HG03039 (cell line): ENCODE results near the gene MPZL2.

Experiments used
- ATAC-seq: cut with Tn5 transposase; IDR thresholded peaks from one replicate; pipeline ENCODE4 v1.9.1; 2021; ENCODE audit warnings: mild to moderate bottlenecking, moderate library complexity; ENCODE audit not compliant: unreplicated experiment

Gene MPZL2

DNA sequence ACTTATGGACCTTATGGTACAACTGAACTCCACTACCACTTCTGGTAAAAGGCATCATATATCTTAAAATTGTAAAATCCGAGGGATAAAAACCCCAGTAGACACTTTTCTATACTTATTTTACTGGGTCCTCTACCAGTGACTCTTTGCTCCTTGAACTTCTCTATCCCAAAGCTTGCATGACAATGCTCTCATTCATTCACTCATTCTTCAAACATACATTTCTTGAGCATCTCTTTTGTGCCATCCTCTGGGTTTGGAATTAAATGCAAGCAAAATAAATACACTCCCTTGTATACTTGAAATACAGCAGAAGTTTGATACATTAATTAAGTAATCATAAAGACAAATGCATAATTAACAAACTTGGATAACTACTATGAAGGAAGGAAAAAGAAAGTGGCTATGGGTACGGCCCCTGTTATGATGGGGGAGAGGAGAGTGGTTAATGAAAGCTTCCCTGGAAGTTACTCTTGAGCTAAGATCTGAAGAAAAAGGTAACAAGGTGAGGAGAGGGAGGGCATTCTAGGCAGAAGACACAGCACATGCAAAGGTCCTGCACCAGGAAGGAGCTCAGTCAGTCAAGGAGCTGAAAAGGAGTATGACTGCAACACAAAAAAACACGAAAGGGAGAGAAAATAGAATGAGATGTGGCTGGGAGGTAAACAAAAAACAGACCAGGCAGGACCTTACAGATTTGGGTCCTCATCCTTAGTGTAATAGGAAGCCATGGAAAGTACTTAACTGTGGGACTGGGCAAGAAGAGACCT lies 19.9 kb downstream of the MPZL2 start:
- no peak for ATAC-seq

DNA sequence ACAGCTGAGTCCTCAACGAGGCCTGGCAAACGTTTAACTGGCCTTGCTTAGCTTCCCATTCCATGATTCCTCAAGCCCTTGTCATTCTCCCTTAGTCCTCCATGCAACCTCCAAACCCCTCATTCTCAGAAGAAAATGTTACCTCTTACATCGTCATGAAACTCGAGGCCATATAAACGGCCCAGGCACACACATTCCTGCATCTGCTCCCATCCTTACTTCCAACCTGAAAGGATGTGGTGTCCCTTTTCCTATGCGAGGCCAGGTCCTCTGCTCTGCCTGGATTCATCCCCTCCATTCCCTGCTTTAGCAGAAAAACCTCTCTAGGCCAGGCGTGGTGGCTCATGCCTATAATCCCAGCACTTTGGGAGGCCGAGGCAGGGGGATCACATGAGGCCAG lies 20.9 kb downstream of the MPZL2 start:
- ATAC-seq = no peak

DNA sequence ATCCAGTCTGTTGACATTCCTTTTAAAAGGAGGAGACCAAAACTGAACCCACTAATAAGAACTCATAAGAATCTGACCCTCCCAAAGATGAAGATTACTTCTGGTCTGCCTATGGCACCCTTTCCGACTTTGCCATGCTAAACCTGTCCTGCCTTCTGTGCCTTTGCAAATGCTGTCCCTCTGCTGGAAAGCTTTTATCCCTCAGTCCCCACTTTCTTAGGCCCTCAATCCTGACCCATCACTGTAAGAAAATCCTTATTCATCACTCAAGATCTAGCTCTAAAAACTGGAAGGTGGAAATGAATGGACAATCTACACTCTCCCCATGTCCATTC lies 22.4 kb downstream of the MPZL2 start:
- no peak for ATAC-seq

DNA sequence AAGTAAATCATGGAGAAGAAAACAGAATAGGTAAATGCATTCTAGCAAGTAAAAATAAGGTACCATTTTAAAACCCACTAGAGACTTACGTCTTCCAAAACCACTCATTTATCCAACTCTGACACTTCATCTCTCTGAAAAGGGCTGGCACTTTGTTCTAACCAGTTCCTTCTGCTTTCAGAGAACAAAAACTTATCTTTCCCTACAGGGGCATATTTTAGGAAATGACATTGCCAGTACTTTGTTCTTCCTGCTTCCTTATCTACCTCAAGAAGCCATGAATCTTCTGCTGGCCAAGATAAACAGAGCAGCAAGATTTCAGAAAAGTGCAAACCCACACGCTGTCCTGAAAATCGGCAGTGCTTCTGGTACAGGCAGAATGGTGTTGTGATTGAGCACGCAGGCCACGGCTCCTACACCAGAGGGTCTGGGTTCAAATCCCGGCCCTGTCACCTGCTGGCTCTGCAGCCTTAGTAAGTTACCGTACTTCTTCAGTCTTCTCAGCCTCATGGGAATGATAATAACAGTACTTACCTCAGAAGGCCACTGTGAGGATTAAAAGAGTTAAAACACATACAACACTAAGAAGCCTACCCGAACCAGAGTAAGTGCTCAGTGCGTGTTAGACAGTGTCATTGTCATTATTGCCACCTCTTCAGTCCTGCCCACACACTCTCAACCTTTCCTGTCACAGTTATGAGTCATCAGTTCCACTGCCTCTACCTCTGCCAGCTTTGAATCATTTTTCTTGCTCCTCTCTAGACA lies 22.9 kb downstream of the MPZL2 start:
- ATAC-seq = peak; percentile 78

DNA sequence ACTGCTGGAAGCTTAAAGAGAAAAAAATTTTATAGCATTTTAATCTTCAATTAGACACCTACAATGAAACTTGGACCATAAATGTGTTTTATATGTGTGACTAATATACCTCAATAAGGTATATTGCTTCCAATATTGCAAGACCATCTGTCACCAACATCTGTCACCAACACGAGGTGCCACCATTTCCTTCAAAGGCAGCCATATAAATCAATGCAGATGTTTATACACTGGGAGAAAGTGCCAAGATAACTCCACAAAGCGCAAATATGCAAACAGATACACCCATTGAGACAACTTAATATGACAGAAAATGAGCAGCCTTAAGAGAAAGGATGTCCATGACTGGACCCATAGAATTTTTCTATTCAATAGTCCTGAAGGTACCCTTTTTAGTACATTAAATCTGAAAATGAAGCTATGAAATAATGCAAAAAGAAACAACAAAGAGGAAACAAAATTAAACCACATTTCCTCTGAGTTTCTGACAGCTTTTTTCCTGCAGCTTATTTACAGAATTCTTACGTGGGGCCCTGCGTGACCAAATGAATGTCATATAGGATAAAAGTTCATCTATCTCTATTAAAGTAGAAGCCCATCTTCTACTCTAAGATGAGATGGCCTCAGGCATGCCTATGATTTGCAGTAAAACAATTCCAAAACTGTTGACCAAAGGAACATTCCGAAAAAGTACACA lies 24.4 kb downstream of the MPZL2 start:
- ATAC-seq = no peak

DNA sequence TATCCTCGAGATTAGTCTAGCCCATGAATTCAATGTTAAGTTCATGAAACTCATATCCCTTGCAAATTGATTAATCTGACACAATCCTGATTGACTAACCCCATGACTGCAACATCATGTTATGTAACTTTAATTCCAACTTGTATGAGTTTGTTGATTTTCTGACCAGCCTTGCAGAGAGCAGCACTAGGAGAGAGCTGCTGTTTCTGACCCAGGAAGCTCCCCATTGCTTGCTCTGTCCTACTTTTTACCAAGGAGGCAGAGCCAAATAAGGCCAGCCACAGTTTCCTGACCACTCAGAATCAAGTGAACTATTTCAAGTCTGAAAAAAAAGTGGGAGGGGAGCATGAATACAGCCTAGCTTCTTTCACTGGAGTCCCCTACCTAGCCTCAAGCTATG lies 25.2 kb downstream of the MPZL2 start:
- ATAC-seq = no peak

DNA sequence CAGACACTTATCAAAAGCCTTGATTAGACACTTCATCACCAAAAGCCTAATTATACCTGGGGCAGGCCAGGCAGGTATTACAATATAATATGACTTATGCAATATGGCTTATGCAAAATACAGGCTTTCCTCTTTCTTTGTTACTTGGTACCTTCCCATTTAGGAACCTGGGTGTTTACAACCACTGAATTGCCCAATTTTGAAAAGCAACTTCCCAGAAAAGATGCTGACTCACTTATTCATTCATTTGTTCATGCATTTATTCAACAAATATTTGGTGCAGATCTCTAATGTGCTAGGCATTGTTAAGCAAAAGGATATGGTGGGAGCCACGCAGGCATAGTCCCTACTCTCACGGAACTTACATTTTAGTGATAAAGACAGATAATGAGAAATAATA lies 25.7 kb downstream of the MPZL2 start:
- ATAC-seq = no peak

DNA sequence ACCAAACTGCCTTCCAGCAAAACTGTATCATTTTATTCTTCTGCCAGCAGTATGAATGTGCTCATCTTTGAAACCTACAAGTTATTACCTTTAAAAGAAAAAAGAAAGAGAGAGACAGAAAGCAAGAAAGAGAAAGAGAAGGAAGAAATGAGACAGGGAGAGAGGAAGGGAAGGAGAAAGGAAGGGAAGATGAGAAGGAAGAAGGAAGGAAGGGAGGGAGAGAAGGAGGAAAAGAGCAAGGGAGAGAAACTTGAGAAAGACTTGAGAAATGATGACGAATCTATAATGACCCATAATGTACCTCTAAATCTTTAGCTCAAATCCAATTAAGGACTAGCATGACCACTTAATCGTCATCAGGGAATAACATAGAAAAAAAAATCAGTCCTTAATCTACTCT lies 27.9 kb downstream of the MPZL2 start:
- no peak for ATAC-seq

DNA sequence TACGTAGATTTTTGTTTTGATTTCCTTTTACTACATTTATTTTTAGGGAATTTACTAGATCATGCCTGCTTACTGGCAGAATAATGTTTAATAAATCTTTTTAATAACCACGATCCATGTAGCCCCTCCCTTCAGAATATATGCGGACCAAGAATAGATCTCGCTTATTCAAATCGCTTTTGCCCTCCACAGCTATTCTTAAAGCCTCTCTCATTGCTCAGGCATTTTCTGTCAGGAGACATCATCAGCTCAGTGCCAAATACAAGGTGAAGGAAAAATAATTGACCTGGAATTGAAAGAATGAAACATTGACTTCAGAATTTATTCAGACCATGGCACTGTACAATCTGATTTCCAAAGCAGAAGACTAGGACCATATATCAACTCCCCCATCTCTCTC lies 29.3 kb downstream of the MPZL2 start:
- no peak for ATAC-seq

DNA sequence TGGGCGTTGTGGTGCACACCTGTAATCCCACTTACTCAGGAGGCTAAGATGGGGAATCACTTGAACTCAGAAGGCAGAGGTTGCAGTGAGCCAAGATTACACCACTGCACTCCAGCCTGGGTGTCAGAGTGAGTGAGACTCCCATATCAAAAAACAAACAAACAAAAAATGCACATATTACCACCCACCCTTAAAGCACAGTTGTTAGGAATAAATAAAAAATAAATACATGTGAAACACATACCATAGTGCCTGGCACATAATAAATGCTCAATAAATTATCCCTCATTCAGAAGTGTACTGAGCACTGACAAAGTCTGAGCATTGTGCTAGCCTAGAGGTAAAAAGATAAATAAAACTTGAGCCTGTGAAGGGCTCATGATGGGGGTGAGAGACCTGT lies 30.2 kb downstream of the MPZL2 start:
- no peak for ATAC-seq

DNA sequence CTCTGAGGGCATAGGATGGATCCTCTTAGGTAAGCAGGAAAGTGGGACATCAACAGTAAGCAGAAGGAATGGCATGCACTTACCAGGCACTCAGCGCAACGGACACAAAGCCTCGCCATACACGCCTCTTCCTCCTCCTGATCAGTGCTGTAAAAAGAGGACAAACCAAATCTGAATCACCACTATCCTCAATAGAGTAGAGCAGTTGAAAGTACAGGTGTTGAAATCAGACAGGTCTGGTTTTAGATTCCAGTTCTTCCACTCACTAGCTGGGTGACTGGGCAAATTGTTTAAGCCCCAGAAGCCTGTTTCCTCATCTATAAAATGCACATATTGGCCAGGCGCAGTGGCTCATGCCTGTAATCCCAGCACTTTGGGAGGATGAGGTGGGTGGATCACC lies 30.7 kb downstream of the MPZL2 start:
- no peak for ATAC-seq

DNA sequence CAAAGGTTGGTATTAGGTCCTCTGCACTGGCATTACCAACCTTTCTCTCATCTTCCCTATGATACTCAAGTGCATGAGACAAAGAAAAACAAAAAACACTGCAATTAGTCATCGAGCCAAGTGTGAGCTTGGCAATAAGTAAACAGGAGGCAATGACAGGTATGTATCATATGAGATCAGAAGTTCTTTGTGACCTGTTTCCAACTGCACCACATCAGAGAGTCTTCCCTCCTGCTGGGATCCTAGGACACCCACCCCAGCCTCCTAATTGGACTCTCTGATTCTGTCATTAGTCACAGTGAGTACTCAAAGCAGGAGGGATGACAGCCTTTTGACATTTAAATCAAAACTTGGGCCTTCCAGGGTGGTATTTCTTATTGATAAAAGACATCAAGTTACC lies 31.4 kb downstream of the MPZL2 start:
- no peak for ATAC-seq

DNA sequence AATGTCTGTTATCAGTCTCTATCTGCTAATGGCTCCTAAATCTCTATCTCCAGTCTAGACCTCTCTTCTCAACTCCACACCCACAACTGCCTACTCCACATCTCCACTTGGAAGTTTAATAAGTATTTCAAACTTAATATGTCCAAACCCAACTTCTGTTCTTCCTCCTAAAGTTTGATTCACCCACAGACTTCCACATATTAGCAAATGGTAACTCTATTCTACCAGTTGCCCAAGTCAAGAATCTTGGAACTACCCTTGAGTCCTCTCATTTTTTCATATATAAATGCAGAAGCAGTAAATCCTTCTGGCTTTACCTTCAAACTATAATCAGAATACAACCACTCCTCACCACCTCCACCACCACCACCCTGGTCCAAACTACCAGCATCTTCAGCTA lies 32.6 kb downstream of the MPZL2 start:
- ATAC-seq = no peak

DNA sequence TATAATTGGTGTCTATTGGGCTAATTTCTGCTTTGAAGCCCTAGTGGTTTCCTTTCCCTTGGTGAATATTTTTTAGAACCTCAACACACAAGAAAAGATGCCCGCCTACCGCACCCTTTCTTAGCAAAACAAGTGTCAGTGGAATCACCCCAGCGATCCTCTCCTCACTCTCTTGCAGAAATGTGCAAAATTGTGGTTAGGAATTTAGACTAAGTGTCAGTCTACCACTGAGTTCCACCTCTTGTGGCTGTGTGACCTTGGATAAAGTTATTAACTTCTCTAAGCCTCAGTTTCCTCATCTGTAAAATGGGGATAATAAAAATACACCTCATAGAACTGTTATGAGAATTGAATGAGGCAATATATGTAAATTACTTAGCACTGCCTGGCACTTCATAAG lies 34.0 kb downstream of the MPZL2 start:
- no peak for ATAC-seq

DNA sequence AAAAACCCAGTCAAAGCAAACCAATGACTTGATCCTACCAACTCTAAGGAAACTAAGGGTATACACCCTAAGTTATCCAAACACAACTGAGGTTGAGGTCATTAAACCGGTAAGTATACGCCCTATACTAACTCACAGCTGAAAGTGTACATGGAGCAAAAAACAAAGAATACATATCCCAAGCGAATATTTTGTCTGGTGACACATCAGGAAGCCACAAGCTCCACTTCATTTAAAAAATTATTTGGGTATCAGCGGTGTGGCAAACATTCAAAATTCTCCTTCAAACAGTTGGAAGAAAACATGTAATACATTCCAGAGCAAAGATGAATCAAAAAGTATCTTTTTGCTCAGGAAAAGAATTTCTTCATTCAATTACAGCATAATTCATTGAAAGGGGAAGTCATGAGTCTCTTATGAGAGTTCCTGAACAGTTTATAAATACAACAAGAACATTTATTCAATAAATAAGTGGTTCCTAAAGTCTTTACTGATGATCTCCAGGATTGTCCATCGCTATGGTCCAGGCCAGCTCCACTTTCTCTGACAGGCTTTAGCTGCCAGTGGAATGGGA lies 34.7 kb downstream of the MPZL2 start:
- no peak for ATAC-seq

DNA sequence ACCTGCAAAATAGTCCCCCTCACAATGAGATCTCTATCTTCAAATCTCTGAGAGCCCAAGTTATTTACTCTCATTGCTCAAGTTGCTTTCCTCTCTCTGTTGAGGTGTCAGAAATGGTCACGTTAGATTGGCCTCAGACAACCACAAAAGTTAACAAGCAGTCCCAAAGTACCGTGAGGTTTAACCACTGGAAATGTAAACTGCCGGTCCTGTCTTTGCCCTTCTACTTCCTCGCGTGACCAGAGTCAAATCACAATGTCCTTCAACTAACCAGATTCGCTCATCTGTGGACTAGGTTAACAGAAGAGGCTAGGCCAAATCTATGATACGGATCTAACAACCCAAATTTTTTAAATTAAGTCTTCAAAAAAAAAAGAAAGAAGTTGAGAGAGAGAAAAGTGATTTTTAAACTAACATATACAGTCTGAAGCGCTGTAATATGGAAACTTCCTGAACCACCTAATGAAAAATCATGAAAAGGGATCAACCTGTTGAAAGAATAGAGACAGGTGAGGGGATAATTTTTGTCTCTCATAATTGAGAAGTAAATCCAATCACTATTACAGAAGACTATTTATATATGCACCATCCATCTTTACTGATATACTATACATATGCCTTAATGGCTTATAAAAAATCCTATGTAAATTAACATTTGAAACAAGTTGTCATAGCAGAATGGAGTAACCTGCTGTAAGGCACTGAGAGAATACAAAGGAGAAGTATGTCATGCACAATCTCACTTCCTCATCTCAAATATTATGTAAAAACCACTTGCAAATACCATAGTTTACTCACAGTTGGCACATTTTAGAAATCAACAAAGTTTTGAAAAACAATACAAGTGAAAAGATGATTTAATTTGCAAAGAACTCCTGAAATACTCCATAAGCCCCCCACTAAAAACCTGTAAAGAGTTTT lies 36.0 kb downstream of the MPZL2 start:
- no peak for ATAC-seq

DNA sequence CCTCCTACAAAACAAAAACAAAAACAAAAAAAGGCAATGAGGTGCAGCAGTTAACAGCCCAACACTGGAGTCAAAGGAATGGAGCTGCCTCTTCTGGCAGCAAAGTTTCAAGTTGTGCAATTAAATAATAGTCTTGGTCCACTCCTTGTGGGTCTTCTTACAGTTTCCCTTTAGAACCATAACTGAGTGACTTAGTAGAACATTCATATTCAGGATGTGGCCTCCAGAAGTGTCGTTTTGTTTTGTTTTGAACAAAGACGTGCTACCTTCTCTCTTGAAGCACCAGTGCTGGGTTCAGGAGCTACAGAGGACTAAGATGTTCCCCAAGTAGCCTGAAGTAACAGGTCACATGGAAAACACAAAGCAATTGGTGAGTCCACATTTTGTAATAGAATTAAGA lies 37.3 kb downstream of the MPZL2 start:
- ATAC-seq = no peak

DNA sequence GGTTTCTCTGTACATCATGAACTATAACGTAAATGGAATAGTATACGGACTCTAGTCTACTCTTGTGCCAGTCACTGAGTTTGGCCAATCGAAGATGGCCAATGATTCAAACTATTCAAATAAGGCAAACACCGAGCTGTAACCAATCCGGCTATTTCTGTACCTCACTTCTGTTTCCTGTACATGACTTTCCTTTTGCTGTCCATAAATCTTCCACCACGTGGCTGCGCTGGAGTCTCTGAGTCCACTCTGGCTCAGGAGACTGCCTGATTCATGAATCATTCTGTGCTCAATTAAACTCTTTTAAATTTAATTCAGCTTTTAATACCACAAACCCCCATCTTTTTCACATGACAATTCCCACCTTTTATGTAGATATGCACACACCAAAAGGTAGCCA lies 37.8 kb downstream of the MPZL2 start:
- ATAC-seq = no peak

DNA sequence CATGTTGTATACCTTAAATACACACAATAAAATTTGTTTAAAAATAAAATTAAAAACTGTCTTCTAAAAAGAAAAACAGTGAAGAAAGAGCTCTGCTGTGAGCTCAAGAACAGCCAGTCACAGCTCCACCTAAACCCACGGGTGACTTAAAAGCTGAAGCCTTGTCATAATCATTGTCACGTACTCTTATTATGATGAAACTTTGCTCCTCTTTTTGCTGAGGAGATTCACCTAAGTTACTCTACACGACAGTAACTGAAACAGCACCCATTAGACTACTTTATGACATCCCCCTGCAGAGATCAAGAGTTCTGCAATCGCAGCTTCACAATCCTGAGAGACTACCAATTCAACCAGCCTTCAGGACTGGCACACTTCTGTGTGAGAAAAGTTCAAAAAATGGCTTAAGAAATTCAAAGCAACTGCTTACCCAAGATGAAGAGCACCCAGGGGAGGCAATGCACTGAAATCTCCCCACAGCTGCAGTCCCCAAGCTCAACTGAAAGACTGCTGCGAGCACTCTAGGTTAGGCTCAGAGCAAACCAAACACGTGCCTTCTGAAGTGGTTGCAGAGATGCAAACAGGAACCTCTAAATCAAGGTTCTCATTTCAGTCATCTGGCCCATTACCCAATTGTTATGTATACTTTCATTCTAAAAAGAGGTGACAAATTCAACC lies 39.4 kb downstream of the MPZL2 start, which contains the start of gene JAML:
Gene JAML, minus strand, starts transcription at position 501 of the 678 bp plus-strand sequence. CDS start 10,145 bp downstream, outside the sequence.
- no peak for ATAC-seq

DNA sequence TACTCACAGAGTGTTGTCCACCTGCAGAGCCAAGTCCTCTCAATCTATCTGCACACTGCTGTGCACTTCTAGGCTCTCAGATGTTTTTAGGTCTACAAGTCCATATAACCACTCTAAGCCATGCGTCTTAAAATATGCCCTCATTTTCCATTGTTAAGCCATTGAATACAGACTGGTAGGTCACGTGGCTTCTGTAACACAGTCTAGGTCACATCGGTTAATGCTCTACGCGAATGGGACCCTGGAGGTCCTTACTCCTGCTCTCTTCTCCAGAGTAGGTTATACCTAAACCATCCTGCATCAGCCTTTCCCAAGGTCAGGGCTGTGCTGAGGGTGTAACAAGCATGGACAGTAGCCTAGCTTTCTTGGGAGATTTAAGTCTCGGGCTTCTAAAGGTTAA lies 40.1 kb downstream of the MPZL2 start:
- ATAC-seq = no peak
